ENCODE data around the gene XAB2.

GRCh38 chr19:7610491-7611240 is 18.7 kb downstream of the XAB2 start:
- TF ChIP-seq EZH2 (IDR thresholded peaks at IDR 0.05; ENCODE audit: low read length, unreplicated experiment) (no peak), EZH2phosphoT487 (IDR thresholded peaks at IDR 0.05; ENCODE audit: borderline replicate concordance, low read length) (no peak), CTCF (conservative IDR thresholded peaks at IDR 0.05; ENCODE audit: low read depth, low read length) (no peak)

Data from PC-3 (cell line).